ENCODE measurements around the gene LSM4.

GRCh38 chr19:18310966-18311365, 11.9 kb downstream of the LSM4 start:
- TF ChIP-seq CTCF (conservative IDR thresholded peaks at IDR 0.05 in 1 of 2, IDR thresholded peaks at IDR 0.05 in 1 of 2; ENCODE audit: extremely low read depth in 1 of 2, insufficient read depth in 1 of 2, low read depth in 1 of 2, low read length in 2 of 2) (no peak), EZH2 (IDR thresholded peaks at IDR 0.05; ENCODE audit: borderline replicate concordance, low read length) (no peak)

Data from mammary epithelial cell (primary cell).